PC-3 (cell line): ENCODE data around the gene CD160. TPM values are rescaled to one million over a fixed set of nuclear protein-coding genes. Genes with fewer than 3 reads are reported as not detected.

Experiments used
- ATAC-seq: fragments of 200-7000 bp; cut with Tn5 transposase; 2 replicates; pipeline ENCODE4 v1.9.1; 2020; ENCODE audit warnings: mild to moderate bottlenecking, moderate library complexity
- BruUV-seq: library from RNA; stranded (reverse); fragments of 400-500 nt; replicated peaks from 2 replicates; lab custom pipeline; 2021; lab: Mats Ljungman, UMichigan
- CTCF ChIA-PET: fragments of 300-600 bp; sonication (Branson Sonifier 250); formaldehyde crosslinking; loops from one replicate; lab custom pipeline; 2022; ENCODE audit warnings: antibody characterized with exemption; lab: Charles Lee
- POLR2A ChIA-PET: fragments of 300-600 bp; sonication (Branson Sonifier 250); formaldehyde crosslinking; loops from one replicate; lab custom pipeline; 2022; ENCODE audit warnings: antibody characterized with exemption; ENCODE audit not compliant: unreplicated experiment; lab: Charles Lee
- DNase-seq: peaks from one replicate; pipeline ENCODE4 v3.0.0-alpha.2; 2015
- H2AFZ ChIP-seq: fragments of 300-600 bp; sonication (generic); 2 replicates; pipeline ENCODE4 v1.6.0; 2016; ENCODE audit warnings: antibody characterized with exemption, low read length
- H3F3A ChIP-seq: fragments of 300-600 bp; sonication (generic); one replicate; pipeline ENCODE4 v1.6.0; 2017; ENCODE audit warnings: antibody characterized with exemption, low read length, control low read depth, mild to moderate bottlenecking; ENCODE audit not compliant: unreplicated experiment
- H3K27ac ChIP-seq: fragments of 300-600 bp; sonication (generic); 2 replicates; pipeline ENCODE4 v1.5.1; 2016; ENCODE audit warnings: mild to moderate bottlenecking, low read length
- H3K27me3 ChIP-seq: fragments of 300-600 bp; sonication (generic); 2 replicates; pipeline ENCODE4 v1.6.1; 2016; ENCODE audit warnings: low read length, mixed read lengths
- H3K36me3 ChIP-seq: fragments of 300-600 bp; sonication (generic); 2 replicates; pipeline ENCODE4 v1.6.1; 2016; ENCODE audit warnings: low read depth, mixed run types, low read length, mixed read lengths
- H3K4me1 ChIP-seq: fragments of 300-600 bp; sonication (generic); 2 replicates; pipeline ENCODE4 v1.5.1; 2016; ENCODE audit warnings: low read length; ENCODE audit not compliant: insufficient read depth
- H3K4me2 ChIP-seq: fragments of 300-600 bp; sonication (generic); 2 replicates; pipeline ENCODE4 v1.6.0; 2016; ENCODE audit warnings: low read length
- H3K4me3 ChIP-seq: fragments of 300-600 bp; sonication (generic); 2 replicates; pipeline ENCODE4 v1.5.1; 2016; ENCODE audit warnings: mild to moderate bottlenecking, low read length, mixed read lengths
- H3K79me2 ChIP-seq: fragments of 300-600 bp; sonication (generic); 2 replicates; pipeline ENCODE4 v1.6.1; 2017; ENCODE audit warnings: low read length, mixed read lengths
- H3K9ac ChIP-seq: fragments of 300-600 bp; sonication (generic); 2 replicates; pipeline ENCODE4 v1.6.0; 2016; ENCODE audit warnings: mild to moderate bottlenecking, low read length
- H3K9me2 ChIP-seq: fragments of 300-600 bp; sonication (generic); replicated peaks from 2 replicates; pipeline ENCODE4 v1.6.1; 2016; ENCODE audit warnings: mixed run types, low read length, mixed read lengths
- H3K9me3 ChIP-seq: fragments of 300-600 bp; sonication (generic); 2 replicates; pipeline ENCODE4 v1.6.1; 2016; ENCODE audit warnings: low read length, mixed read lengths
- H4K20me1 ChIP-seq: fragments of 300-600 bp; sonication (generic); 2 replicates; pipeline ENCODE4 v1.6.1; 2016; ENCODE audit warnings: low read length, mixed read lengths
- EZH2 ChIP-seq: fragments of 300-600 bp; sonication (generic); IDR thresholded peaks from one replicate; pipeline ENCODE4 v1.6.1; 2017; ENCODE audit warnings: antibody characterized with exemption, mild to moderate bottlenecking, low read length; ENCODE audit not compliant: unreplicated experiment
- EZH2phosphoT487 ChIP-seq: fragments of 300-600 bp; sonication (generic); IDR thresholded peaks from 2 replicates; pipeline ENCODE4 v1.6.1; 2018; ENCODE audit warnings: mild to moderate bottlenecking, antibody characterized with exemption, low read length, borderline replicate concordance
- intact Hi-C: fragments of 100-400 bp; cut with micrococcal nuclease; formaldehyde crosslinking; loops from 2 replicates; pipeline ENCODE4 v1.9.0; 2023
- total RNA-seq: library from RNA; depleted of rRNA; stranded (reverse); fragments of >200 nt; gene quantifications from 2 replicates; pipeline ENCODE4 v1.2.3, GENCODE V29; 2014
- TF ChIP-seq, protein P1 (sequence below): fragments of 300-600 bp; sonication (generic); conservative IDR thresholded peaks from 2 replicates; pipeline ENCODE4 v1.5.1; 2017; ENCODE audit warnings: antibody characterized with exemption, low read depth, mild to moderate bottlenecking, low read length

Gene CD160
- total RNA-seq, 1 experiment from 2014 or later: not detected

DNA sequence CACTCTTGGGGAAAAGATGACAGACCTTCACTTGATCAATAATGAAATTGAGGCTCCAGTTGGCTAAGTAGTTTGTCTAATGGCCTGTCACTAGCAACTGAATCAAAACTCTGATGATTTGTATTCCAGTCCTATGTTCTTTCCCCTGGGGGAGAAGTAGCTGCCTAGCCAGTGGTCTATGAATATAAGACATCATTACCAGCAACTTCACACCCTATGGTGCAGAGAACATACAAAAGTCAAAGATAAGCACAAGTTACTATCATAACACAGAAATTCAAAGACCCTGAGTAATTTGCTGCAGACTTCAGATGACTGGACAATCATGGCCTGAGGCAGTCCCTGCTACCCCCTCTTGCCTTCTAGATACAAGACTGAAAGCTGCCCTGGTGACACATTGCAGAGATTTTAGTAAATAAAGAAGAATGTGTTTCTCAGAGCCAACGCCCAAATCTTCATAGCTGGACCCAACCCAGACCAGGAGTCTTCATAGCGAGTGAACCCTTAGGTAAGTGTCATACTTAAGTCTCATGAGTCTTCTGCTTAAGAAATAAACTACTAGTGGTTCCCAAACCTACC, 13.1 kb upstream of the CD160 start:
- Histone ChIP-seq H3K27ac (peak overlapping the region; percentile 80), H3K4me1 (peaks cover 31% of the 10 kb centered on the region), H3F3A (no peaks in the 10 kb centered on the region), H3K36me3 (no peaks in the 10 kb centered on the region), H3K9me2 (no peaks in the 10 kb centered on the region), H3K4me3 (peak overlapping the region; percentile 10; the same call in 1 of the 2 replicates), H3K9ac (no peak overlapping the region; the same call in 1 of the 2 replicates), H3K79me2 (no peaks in the 10 kb centered on the region), H3K9me3 (no peaks in the 10 kb centered on the region), H2AFZ (no peak overlapping the region), H3K4me2 (peak overlapping the region; percentile 62), H3K27me3 (no peaks in the 10 kb centered on the region), H4K20me1 (no peaks in the 10 kb centered on the region)
- intact Hi-C loops: loop anchor here (2.0 kb wide), 1 partner anchor 15 kb away; no protein-coding TSS in a partner anchor
- DNase-seq: peak; percentile 99
- no peak for TF ChIP-seq EZH2phosphoT487
- TF ChIP-seq, protein P1, sequence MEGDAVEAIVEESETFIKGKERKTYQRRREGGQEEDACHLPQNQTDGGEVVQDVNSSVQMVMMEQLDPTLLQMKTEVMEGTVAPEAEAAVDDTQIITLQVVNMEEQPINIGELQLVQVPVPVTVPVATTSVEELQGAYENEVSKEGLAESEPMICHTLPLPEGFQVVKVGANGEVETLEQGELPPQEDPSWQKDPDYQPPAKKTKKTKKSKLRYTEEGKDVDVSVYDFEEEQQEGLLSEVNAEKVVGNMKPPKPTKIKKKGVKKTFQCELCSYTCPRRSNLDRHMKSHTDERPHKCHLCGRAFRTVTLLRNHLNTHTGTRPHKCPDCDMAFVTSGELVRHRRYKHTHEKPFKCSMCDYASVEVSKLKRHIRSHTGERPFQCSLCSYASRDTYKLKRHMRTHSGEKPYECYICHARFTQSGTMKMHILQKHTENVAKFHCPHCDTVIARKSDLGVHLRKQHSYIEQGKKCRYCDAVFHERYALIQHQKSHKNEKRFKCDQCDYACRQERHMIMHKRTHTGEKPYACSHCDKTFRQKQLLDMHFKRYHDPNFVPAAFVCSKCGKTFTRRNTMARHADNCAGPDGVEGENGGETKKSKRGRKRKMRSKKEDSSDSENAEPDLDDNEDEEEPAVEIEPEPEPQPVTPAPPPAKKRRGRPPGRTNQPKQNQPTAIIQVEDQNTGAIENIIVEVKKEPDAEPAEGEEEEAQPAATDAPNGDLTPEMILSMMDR: no peak
- no peak for TF ChIP-seq EZH2
- peak; percentile 92 for ATAC-seq
- no TSS peak for BruUV-seq
- CTCF ChIA-PET: interaction anchor here (0.9 kb wide), 1 partner anchor 14 kb away, joined by 4 read pairs; no protein-coding TSS in a partner anchor
- POLR2A ChIA-PET: no interaction called here

GRCh38 chr1:145707183-145707867, 12.0 kb upstream of the CD160 start, which contains the start of gene PDZK1:
Gene PDZK1, minus strand, starts transcription at chr1:145707368. Its CDS starts 19,347 bp downstream, at chr1:145688021.
- peak; percentile 55 for DNase-seq
- Histone ChIP-seq H3K27me3 (no peaks in the 10 kb centered on the region), H4K20me1 (no peaks in the 10 kb centered on the region), H3K9ac (peak within 1 kb of the TSS; percentile 34), H3K27ac (peak within 1 kb of the TSS; percentile 80), H2AFZ (peak within 1 kb of the TSS; percentile 0; the same call in 1 of the 2 replicates), H3K9me2 (no peaks in the 10 kb centered on the region), H3K79me2 (no peaks in the 10 kb centered on the region), H3K4me2 (peak within 1 kb of the TSS; percentile 62), H3K4me3 (peak within 1 kb of the TSS; percentile 10; the same call in 1 of the 2 replicates), H3F3A (no peaks in the 10 kb centered on the region), H3K4me1 (peaks cover 31% of the 10 kb centered on the region), H3K9me3 (no peaks in the 10 kb centered on the region), H3K36me3 (no peaks in the 10 kb centered on the region)
- intact Hi-C loops: loop anchor here (2.0 kb wide), 1 partner anchor 13 kb away; no protein-coding TSS in a partner anchor
- ChIA-PET CTCF (interaction anchor here (0.6 kb wide), 1 partner anchor 179 kb away, joined by 3 read pairs; no protein-coding TSS in a partner anchor), POLR2A (no interaction called here)
- BruUV-seq: no TSS peak
- TF ChIP-seq EZH2 (no peak), EZH2phosphoT487 (no peak)
- TF ChIP-seq, protein P1: no peak
- no peak for ATAC-seq
